Measurements from ENCODE around the gene MACROD2. TPM values are rescaled to one million over a fixed set of nuclear protein-coding genes. Genes with fewer than 3 reads are reported as not detected.
"Not testable (repeated sequence)": the region's sequence is repeated elsewhere in the genome, so short reads cannot be mapped to it uniquely, and the experiment has no call there.

The MACROD2 gene
- polyA plus RNA-seq, 3 donors = 12.8 to 13.4 (median 13.2) TPM

DNA sequence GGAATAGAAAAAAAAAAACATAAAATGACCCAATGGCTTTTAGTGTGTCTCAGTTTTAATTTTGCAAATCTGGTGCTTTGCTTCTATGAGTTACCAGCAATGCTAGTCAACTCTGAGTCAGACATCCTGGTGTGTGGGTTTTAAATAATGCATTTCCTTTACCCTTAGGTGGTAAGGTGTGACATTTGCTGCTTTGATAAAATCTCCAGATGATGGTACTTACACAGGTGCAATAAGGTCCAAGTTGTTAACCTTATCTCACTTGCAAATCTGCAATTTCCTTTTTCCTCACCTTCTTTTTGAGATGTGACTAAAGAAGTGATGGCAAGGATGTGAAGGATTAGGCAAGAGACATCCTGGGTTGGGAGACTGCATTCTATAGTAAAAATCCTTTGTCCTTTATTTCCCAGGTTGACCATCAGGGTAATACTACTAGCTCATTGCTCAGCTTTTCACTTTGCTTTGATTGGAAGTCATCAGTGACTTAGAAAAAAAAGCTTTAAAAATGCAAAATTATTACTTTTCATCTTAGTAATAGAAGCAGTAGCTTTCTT, 1160.6 kb downstream of the MACROD2 start:
- DNase-seq = no peak

DNA sequence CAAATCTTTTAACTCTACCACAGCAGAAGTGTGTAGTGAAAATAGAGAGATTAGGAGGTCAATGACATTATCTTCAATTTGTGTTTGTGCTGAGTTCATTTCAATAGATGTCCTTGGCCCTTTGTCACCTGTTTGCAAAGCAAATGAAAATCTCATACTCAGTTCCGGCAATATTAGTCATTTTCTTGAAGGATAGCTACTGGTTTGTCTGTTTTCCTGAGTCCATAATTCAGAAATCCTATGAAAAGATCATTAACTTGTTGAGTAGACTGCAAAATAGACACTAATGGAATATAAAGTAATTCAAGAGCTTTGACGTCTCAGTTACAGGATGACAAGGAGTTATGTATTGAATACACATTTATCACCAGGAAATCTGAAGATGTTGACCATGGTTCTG, 1163.2 kb downstream of the MACROD2 start:
- no peak for DNase-seq

DNA sequence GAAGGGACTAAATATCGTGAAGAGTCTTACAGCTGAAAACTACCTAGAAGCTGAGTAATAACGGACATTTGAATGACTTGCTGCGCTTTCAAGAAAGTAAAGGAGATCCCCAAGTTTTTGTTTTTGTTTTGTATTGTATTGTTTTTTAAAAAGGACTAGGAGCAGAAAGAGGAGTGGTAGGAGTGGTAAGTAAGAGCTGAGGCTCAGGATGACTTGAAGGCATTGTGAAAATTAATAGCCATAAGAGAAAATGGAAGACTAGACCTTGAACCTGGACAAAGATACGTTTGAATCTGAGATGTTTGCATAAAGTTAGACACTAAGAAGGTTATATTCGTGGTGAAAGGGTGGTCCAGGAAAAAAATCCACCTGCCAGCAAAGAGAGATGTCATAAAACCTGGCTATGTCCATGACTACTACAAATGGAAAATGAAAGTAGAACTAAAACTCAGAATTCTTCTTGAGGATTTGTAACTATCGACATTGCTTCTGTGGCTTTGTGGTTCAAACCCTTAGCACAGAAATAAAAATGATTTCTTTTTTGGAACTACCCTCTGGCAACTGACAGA, 1166.8 kb downstream of the MACROD2 start:
- DNase-seq = no peak

DNA sequence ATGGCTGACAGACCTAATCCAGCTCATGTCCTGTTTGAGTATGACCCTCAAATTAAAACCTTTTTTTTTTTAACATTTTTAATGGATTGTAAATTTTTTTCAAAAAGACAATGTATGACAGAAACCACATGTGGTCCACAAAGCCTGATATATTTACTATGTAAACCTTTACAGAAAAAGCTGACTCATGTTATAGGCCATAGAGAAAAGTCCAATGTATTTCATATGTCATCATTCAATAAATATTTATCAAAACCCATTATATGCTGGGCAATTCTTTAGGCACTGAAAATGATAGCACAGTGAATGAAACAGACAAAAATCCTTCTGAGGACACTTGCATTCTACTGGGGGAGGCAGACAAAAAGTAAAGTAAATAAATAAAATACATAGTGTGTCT, 1168.3 kb downstream of the MACROD2 start:
- no peak for DNase-seq

DNA sequence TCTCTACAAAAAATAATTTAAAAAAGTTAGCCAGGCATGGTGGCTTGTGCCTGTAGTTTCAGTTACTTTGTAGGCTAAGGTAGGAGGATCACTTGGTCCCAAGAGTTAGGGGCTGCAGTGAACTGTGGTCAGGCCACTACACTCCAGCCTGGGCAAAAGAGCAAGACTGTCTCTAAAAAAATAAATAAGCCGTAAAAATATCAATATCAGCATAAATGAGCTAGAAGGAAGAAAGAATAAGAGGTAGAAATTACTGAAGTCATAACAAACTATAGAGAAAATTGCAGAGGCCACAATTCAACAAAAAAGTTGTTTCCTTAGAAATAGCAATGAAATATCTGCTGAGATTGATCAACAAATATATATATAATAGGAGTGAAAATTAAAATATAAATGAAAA, 1169.4 kb downstream of the MACROD2 start:
- no peak for DNase-seq

DNA sequence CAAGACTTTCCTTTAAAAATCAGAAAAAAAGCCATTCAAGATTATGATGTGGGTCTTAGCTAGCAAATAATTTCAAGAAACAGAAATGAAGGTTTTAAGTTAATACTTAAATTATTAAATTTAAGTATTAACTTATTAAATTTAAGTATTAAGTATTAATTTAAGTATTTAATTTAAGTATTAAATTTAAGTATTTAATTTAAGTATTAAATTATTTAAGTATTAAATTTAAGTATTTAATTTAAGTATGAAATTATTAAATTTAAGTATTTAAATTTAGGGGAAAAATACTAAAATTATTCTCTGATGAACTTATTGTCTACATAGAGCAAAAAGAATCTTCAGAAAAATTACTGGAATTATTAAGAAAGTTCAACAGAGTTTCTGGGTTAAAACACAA, 1171.4 kb downstream of the MACROD2 start:
- DNase-seq = no peak

DNA sequence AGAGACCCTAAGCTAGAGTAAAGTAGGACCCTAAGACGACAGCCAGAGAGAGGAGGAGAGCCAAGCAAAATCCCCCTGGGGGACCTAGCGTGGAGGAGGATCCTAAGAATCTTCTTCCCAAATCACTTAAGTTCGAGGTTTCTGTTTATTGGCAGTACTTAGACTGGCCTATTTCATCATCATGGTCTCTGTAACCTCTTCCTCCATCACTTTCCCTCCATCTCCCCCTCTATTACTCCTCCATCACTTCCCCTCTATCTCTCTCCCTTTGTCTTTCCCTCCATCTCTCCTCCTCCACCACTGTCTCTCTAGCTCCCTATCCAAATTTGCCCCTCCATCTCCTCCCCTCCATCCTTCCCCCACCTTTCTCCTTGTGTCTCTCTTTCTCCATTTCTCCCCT, 1175.7 kb downstream of the MACROD2 start:
- no peak for DNase-seq

DNA sequence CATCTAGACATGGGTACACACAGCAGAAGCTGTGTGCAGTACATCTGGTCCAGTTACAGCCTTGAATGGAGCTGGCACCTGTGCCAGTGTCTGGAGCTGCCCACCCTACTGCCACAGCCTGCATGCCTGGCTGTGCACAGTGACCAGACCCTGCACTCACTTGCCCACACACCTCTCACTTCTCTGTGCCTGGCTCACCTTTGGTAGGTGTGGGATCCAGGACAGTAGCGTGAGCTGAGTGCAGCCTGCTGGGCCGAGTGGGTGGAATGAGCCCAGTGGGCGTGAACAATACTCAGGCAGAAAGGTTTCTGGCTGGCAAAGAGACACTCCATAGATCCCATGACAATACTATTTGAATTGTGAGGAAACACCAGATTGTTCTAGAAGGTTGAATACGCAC, 1181.6 kb downstream of the MACROD2 start:
- no peak for DNase-seq

DNA sequence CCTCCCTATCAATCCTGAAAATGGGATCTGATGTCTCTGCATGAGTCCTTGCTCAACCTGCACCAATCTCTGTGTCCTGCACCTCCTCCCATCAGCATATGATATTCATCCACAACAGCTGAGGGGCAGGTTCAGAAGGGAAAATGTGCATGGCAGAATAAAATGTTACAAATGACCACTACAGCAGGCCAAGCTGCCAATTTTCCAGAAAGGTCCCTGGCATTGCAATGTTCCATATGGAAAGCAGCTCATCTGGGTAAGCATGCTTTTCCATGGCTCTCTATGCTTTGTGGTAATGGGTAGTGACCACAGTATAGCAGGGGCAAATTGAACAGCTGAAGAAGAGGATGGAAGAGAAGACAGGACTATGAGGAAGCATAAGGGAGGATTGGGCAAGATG, 1183.3 kb downstream of the MACROD2 start:
- DNase-seq = no peak

DNA sequence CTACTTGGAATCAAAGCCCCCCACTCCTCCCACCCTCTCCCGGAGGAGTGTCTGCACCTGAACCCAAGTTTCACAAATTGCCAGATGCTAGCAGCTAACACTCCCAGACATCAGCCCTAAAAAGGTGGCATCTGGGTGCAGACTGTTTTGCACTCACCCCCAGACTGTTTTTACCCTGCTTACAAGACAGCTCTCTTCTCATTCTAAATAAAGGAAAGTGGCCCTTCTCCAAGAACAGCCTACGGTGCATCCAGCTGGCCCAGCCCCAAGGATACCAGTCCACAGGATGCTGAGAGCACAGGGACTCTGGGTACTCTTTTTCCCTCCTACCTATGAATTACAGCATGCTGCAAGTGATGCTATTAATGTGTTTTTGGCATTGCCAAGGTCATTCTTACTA, 1184.1 kb downstream of the MACROD2 start:
- no peak for DNase-seq

DNA sequence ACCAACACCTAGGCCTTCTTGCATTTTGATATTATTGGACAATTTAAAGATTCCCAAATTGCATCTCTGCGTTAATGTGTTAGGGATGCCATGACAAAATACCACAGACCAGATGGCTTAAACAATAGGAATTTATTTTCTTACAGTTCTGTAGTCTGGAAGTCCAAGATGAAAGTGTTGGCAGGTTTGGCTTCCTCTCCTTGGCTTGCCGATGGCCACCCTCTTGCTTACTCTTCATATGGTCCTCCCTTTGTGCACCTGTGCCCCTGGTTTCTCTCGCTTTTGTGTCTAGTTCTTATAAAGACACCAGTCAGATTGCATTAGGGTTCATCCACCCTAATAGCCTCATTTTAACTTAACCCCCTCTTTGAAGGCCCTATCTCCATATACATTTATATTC, 1184.5 kb downstream of the MACROD2 start:
- no peak for DNase-seq

DNA sequence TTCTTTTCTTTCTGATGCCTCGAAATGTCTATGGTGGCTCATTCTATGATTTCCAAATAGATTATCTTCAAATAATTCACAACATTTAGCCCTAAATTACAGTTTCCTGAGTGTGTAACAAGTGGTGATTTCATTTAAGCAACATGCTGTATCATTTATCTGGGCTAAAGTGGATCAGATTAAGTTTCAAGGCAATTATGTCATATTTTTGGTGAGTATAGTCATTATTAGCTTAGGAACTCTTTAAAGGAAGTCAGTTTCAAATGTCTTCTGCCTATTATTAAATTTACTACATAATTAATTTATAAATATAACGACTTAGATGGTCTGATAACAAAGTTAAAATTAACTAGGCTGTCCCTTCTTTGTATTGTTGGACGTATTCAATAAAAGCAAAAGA, 1190.0 kb downstream of the MACROD2 start:
- no peak for DNase-seq

DNA sequence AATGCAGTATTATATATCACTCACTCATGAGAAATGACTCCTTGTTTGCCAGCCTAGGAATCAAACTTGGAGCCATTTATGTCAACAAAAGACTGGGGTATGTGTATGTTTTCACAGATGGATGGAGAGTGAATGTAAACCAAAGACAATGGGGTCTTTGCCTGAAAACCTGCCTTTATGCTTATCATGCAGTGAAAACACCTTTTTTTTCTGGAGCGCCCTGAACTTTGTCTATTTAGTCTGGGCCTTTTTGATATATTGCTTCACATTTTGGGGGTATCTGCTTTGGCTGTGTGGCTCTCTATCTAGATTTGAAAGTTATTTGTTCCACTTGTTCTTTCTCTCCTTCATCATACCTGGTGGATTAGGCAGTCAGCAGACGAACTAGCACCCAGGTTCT, 1190.6 kb downstream of the MACROD2 start:
- no peak for DNase-seq

DNA sequence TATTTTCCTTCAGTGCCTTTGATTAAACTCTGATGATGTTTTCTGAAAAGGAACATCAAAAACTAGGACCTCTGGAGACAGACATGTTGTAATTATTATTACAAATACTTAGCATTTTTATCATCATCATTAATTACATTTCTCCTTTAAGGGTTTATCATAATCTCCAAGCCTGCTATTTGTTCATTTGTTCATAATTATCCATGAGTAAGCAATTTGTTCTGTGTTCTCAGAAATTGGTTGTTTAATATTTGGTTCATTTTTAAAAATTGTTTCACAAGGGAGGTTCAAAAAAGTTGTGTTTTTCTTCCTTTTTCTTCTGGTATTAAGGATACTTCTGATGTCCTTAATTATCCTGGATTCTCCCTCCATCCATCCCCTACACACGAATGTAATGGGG, 1192.3 kb downstream of the MACROD2 start:
- no peak for DNase-seq

DNA sequence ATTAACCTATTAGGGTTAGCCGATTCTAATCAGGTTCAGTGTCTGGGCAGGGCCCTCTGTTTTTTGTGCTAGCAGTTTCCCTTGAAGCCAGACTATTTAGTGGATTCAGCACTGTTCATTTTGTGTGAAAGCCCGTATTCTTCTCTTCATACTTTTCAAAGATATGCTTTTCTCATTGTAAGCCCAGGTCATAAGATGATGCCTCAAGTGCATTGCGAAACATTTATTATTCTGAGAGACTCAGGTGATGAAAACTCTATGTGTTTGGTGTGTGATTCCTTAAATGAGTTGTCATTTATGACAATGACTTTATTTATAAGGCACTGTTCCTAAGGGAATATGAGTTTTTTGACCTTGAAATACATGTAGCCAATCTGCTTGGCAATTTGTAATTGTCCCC, 1193.1 kb downstream of the MACROD2 start:
- no peak for DNase-seq

DNA sequence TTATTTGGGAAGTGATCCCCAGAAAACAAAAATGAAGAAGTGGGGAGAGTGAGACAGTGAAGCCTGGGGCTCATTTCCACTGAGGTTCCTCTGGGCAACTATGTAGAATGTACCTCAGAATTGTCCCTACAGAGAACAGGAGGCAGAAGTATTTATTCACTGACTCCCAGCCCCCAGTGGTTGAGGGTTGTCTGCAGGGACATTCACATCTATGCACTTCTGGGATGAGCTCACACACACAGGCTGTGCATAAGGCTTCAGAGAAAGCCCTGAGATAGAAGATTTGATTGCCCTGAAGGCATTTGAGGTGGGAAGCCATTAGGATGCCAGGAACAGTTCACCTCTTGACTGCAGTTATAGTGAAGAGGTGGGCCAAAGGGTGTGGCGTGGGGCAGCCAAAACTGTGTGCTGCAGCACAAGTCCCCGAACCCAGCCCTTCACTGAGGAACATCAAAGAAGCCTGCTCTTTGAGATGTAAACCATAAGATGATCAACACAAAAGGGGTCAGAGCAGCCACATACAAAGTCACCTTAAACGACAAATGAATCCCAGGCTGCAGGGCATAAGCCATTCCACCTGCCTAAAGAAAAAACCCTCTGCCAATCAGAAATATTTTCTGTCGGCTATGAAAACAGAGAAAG, 1195.9 kb downstream of the MACROD2 start:
- no peak for DNase-seq

DNA sequence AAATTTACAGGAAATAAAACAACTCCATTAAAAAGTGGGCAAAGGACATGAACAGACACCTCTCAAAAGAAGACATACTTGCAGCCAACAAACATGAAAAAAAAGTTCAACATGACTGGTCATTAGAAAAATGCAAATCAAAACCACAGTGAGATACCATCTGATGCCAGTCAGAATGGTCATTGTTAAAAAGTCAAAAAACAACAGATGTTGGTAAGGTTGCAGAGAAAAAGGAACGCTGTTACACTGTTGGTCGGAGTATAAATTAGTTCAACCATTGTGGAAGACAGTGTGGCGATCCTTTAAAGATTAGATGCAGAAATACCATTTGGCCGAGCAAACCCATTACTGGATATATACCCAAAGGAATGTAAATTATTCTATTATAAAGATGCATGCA, 1200.1 kb downstream of the MACROD2 start:
- DNase-seq = no peak

DNA sequence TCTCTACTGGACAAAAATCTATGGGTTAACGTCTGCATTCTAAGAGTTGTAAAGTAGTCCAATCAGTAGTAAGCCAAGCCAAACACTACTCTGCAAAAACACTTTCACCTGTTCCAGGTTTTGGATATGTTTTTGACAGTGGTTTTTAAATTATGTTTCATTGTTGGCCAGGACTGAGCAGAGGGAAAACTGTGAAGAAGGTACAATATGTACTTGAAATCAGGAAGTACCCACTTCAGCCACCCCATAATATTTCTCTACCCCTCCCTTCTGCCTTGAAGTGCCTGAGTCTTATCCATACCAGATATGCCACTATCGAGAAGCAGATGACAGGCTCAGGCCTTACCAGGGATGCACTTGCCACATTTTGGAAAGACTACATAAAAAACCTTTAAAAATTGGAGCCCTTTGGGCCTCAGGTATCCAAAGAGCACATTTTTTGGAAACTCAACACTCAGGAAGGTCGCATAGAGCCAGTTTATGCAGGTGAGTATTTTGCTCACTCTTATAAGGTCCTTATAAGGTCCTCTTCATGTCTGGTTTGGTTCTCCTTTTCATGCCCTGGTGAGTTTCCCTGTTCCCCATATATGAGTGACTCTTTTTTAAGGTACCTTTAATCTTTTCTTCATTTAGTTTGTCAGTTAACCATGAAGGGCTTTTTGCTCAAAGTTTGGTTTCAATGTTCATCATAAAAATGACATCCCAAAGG, 1201.4 kb downstream of the MACROD2 start:
- no peak for DNase-seq

DNA sequence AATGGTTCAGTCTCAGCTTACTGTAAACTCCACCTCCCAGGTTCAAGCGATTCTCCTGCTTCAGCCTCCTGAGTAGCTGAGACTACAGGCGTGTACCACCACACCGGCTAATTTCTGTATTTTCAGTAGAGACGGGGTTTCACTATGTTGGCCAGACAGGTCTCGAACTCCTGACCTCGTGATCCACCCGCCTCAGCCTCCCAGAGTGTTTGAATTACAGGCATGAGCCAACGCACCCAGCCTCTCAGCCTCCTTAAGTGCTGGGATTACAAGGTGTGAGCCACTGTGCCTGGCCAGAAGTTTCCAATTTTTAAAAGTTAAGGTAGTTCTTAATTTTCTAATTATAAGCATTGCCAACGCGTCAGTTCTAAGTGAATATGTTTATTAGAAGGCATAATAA, 1202.7 kb downstream of the MACROD2 start:
- DNase-seq = not testable (repeated sequence)

DNA sequence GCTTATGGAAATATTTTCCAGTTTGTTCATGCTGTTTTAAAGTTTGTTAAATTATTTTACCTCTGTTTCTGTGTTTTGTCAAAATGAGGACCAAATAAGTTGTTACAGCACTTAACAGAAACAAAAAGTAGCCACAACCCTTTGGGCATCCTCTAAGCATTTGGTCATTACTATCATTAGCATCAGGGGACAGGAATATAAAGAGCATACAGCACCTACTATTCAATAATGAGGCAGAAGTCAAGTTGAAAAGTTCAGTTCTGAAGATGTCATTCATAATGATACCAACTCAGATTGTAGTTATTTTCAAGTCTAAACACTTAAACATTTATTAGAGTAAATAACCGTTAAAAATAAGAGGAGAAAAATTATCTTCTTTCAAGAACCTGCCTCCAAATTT, 1204.4 kb downstream of the MACROD2 start:
- DNase-seq = no peak

DNA sequence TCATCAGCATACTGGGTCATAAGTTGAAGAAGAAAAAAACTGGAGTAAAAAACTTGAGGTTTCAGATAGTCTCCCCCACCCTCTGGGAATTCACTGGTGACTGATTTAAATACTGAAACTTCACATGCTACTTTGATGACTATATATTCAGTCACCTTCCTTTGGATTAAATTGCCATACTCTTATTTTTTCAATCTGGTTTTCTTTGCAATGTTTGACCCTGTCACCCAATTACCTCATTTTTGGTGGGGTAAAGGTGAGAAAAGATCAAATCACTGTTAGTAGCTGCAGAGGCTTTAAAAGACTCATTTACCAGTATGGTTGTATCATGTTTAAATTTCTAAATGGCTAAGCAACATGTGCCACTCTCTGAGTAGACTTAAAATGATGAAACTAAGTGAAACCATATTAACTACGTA, 1204.8 kb downstream of the MACROD2 start:
- no peak for DNase-seq

DNA sequence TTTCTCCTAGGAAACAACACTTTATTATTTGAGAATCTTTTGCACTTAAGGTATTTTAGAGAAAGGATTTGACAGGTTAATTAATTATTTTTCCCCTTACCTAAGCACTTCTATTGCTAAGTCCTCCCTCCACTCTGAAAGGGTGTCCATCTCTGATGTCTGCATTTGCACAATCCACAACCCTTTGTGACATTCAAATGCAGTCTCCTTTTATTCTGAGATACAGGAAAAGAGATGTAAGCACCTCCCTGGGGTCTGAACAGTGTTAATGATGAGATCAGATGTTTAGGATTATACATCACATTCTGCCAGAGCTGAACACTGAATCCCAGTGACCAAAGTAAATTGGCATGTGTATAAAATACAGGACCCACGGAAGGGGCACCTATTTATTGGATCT, 1206.3 kb downstream of the MACROD2 start:
- DNase-seq = no peak

DNA sequence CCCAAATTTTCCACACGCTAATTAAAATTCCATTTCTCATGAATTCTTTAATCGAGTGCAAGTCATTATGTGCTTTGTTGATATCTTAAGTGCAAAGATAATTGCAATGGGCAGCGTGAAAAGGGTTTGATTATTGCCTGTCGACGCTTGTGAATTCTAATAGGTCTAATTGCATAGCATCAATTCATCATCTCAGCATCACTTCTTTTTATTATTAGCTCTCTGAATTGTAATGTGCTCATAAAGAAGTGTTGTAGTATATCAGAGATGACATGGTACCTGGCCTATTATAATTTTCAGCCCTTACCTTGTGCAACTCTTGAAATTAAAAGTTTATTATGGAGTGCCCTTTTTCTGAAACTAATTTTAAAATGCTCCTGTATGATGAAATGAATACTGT, 1208.9 kb downstream of the MACROD2 start:
- DNase-seq = no peak

All from renal pelvis (tissue), 4 donors.